Uterus (tissue), 2 donors: ENCODE results near the gene NEURL1.
A peak's percentile ranks its signal among the peaks of the same experiment; 100 is the strongest.

ENCODE experiments used
- POLR2A ChIP-seq, 2 donors: fragments of 450-650 bp; IDR thresholded peaks; one replicate each; pipeline ENCODE4 v1.6.1; 2016; ENCODE audit warnings: antibody characterized with exemption in 2 of 2, mild to moderate bottlenecking in 1 of 2, moderate library complexity in 1 of 2
- TF ChIP-seq, protein P1 (sequence below), 4 experiments: fragments of 200-600 bp in 2 of 4; fragments of 450-650 bp in 2 of 4; sonication (generic) in 2 of 4; IDR thresholded peaks; one replicate each; pipeline ENCODE4 v1.5.1; 2016 to 2019; ENCODE audit warnings: antibody characterized with exemption in 4 of 4, mild to moderate bottlenecking in 2 of 4, moderate library complexity in 1 of 4

GRCh38 chr10:103481974-103482531, 11.5 kb upstream of the NEURL1 start:
- TF ChIP-seq, protein P1, sequence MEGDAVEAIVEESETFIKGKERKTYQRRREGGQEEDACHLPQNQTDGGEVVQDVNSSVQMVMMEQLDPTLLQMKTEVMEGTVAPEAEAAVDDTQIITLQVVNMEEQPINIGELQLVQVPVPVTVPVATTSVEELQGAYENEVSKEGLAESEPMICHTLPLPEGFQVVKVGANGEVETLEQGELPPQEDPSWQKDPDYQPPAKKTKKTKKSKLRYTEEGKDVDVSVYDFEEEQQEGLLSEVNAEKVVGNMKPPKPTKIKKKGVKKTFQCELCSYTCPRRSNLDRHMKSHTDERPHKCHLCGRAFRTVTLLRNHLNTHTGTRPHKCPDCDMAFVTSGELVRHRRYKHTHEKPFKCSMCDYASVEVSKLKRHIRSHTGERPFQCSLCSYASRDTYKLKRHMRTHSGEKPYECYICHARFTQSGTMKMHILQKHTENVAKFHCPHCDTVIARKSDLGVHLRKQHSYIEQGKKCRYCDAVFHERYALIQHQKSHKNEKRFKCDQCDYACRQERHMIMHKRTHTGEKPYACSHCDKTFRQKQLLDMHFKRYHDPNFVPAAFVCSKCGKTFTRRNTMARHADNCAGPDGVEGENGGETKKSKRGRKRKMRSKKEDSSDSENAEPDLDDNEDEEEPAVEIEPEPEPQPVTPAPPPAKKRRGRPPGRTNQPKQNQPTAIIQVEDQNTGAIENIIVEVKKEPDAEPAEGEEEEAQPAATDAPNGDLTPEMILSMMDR (IDR thresholded peaks at IDR 0.05), result peak; percentile 56 to 78 (median 61)
- TF ChIP-seq POLR2A (IDR thresholded peaks at IDR 0.05), result no peak
